Keratinocyte (primary cell): ENCODE data around the gene MIGA2. TPM values are rescaled to one million over a fixed set of nuclear protein-coding genes. Genes with fewer than 3 reads are reported as not detected.

Experiments
- DNase-seq: peaks from one replicate; pipeline ENCODE4 v3.0.0-alpha.2; 2011; ENCODE audit warnings: low read depth, missing footprints, low spot score
- FAIRE-seq: peaks from 2 replicates; lab custom pipeline; 2011; peaks lifted over from hg19 to GRCh38; lab: Jason Lieb, UNC
- H2AFZ ChIP-seq: 2 replicates; pipeline ENCODE4 v1.6.0; 2012; ENCODE audit warnings: low read length, control low read depth, inconsistent platforms; ENCODE audit not compliant: control insufficient read depth
- H3K27ac ChIP-seq: 2 replicates; pipeline ENCODE4 v1.5.1; 2011; ENCODE audit warnings: low read length; ENCODE audit not compliant: control insufficient read depth, insufficient read depth
- H3K27me3 ChIP-seq: 3 replicates; pipeline ENCODE4 v1.6.0; 2011; ENCODE audit warnings: low read length; ENCODE audit not compliant: control insufficient read depth, insufficient read depth; ENCODE audit errors: extremely low read depth
- H3K36me3 ChIP-seq, 2 experiments: 2 replicates in 1 of 2; 3 replicates in 1 of 2; pipeline ENCODE4 v1.5.1; 2011; ENCODE audit warnings: low read length in 2 of 2, mild to moderate bottlenecking in 1 of 2; ENCODE audit not compliant: control insufficient read depth in 2 of 2, insufficient read depth in 2 of 2; ENCODE audit errors: extremely low read depth in 1 of 2
- H3K4me1 ChIP-seq: 3 replicates; pipeline ENCODE4 v1.5.1; 2011; ENCODE audit warnings: low read length; ENCODE audit not compliant: control insufficient read depth, insufficient read depth; ENCODE audit errors: extremely low read depth
- H3K4me2 ChIP-seq: 3 replicates; pipeline ENCODE4 v1.6.0; 2011; ENCODE audit warnings: low read depth, low read length; ENCODE audit not compliant: control insufficient read depth, insufficient read depth; ENCODE audit errors: extremely low read depth
- H3K4me3 ChIP-seq, 3 experiments: fragments of 200-600 bp in 1 of 3; sonication (generic) in 1 of 3; 2 replicates in 2 of 3; 3 replicates in 1 of 3; pipeline ENCODE4 v1.5.1; 2011 to 2016; ENCODE audit warnings: low read length in 3 of 3, mild to moderate bottlenecking in 3 of 3, control low read depth in 2 of 3, inconsistent platforms in 1 of 3, low read depth in 1 of 3, mixed read lengths in 1 of 3, mixed run types in 1 of 3, moderate library complexity in 1 of 3; ENCODE audit not compliant: control insufficient read depth in 2 of 3, insufficient read depth in 2 of 3; ENCODE audit errors: extremely low read depth in 1 of 3
- H3K79me2 ChIP-seq: 2 replicates; pipeline ENCODE4 v1.6.0; 2012; ENCODE audit warnings: low read length; ENCODE audit not compliant: control insufficient read depth, insufficient read depth
- H3K9ac ChIP-seq: 3 replicates; pipeline ENCODE4 v1.6.0; 2011; ENCODE audit warnings: low read length; ENCODE audit not compliant: control insufficient read depth, insufficient read depth; ENCODE audit errors: extremely low read depth
- H3K9me1 ChIP-seq: 3 replicates; pipeline ENCODE4 v1.6.0; 2011; ENCODE audit warnings: low read length; ENCODE audit not compliant: control insufficient read depth, insufficient read depth; ENCODE audit errors: extremely low read depth
- H3K9me3 ChIP-seq: 2 replicates; pipeline ENCODE4 v1.5.1; 2012; ENCODE audit warnings: low read depth, low read length; ENCODE audit not compliant: control insufficient read depth
- H4K20me1 ChIP-seq: 3 replicates; pipeline ENCODE4 v1.6.0; 2011; ENCODE audit warnings: low read length; ENCODE audit not compliant: control insufficient read depth, insufficient read depth; ENCODE audit errors: extremely low read depth
- EZH2 ChIP-seq: IDR thresholded peaks from one replicate; pipeline ENCODE4 v1.6.1; 2012; ENCODE audit warnings: inconsistent platforms, mild to moderate bottlenecking, low read length, moderate library complexity
- dilution Hi-C: fragments of 300-500 bp; cut with MboI; formaldehyde crosslinking; loops from one replicate; pipeline ENCODE4 v1.7.0; 2020; ENCODE audit warnings: low sequenced_read_pairs; ENCODE audit not compliant: extremely low pct_ligation_motif_present
- polyA plus RNA-seq, 5 experiments: library from polyadenylated mRNA; depleted of rRNA in 3 of 5; stranded (reverse) in 3 of 5; stranded (forward) in 1 of 5; unstranded in 1 of 5; fragments of >200 nt; gene quantifications; 1 replicate in 1 of 5; 2 replicates in 3 of 5; 3 replicates in 1 of 5; pipeline versions ENCODE4 v1.2.1 to v1.2.3, GENCODE V29; 2011 to 2012; ENCODE audit warnings: missing spikeins in 2 of 5, low read depth in 1 of 5, low replicate concordance in 1 of 5
- TF ChIP-seq, protein P1 (sequence below), 3 experiments: IDR thresholded peaks in 1 of 3; conservative IDR thresholded peaks in 1 of 3; optimal IDR thresholded peaks in 1 of 3; 2 replicates in 2 of 3; 3 replicates in 1 of 3; pipeline versions ENCODE3 to v1.5.1; 2011; ENCODE audit warnings: low read length in 3 of 3, mild to moderate bottlenecking in 3 of 3, moderate library complexity in 2 of 3, control low read depth in 1 of 3, inconsistent platforms in 1 of 3; ENCODE audit not compliant: insufficient read depth in 2 of 3; ENCODE audit errors: extremely low read depth in 1 of 3

Gene MIGA2
- polyA plus RNA-seq, 1 donor (not counting 4 experiments of a cell fraction or from before 2014, with no cell fraction given) = 8.5 TPM

DNA sequence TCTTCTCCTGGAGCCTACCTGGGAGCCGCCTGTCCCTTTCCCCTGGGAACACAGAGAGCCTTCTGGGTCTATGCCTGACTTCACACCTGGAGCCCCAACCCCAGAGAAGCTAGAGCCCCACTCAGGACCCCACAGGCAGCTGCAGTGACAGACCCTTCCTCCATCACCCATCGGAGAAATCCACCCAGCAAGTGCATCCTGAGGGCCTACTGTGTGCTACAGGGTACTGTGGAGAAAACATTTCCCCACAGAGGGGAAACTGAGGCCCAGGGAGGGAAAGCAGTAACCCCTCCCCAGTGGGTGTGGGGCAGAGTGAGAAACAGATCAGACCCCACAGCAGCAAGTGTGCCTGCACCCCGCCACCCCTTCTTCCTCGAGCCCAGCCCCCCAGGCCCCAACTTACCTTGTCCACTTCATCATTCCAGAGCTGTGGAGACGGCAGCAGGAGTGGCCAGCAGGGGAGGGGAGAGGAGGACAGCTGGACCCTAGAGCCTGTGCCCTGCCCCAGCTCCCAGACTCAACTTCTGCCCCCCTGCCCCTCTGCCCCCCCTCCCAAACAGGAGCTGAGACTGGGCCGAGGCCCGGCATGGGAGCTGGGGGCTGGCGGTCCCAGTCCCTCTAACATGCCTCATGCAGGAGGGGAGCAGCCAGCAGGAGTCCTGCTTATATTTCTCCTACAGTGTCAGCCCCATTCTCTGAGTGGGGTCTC is 26.0 kb upstream of the MIGA2 start:
- FAIRE-seq (no peak), DNase-seq (no peak)
- Histone ChIP-seq H4K20me1 (peaks cover 3% of the 10 kb centered on the region), H3K4me3 (no peak overlapping the region), H3K79me2 (no peaks in the 10 kb centered on the region), H3K4me1 (peaks cover 5% of the 10 kb centered on the region), H3K4me2 (no peak overlapping the region), H3K9me3 (no peaks in the 10 kb centered on the region), H3K27me3 (no peaks in the 10 kb centered on the region), H3K9ac (no peak overlapping the region), H2AFZ (no peak overlapping the region), H3K27ac (no peak overlapping the region), H3K9me1 (no peaks in the 10 kb centered on the region), H3K36me3 (peaks cover 35 to 36% of the 10 kb centered on the region in 2 experiments)
- TF ChIP-seq, protein P1, sequence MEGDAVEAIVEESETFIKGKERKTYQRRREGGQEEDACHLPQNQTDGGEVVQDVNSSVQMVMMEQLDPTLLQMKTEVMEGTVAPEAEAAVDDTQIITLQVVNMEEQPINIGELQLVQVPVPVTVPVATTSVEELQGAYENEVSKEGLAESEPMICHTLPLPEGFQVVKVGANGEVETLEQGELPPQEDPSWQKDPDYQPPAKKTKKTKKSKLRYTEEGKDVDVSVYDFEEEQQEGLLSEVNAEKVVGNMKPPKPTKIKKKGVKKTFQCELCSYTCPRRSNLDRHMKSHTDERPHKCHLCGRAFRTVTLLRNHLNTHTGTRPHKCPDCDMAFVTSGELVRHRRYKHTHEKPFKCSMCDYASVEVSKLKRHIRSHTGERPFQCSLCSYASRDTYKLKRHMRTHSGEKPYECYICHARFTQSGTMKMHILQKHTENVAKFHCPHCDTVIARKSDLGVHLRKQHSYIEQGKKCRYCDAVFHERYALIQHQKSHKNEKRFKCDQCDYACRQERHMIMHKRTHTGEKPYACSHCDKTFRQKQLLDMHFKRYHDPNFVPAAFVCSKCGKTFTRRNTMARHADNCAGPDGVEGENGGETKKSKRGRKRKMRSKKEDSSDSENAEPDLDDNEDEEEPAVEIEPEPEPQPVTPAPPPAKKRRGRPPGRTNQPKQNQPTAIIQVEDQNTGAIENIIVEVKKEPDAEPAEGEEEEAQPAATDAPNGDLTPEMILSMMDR (optimal IDR thresholded peaks at IDR 0.05 in 1 of 3, IDR thresholded peaks at IDR 0.05 in 1 of 3, conservative IDR thresholded peaks at IDR 0.05 in 1 of 3; ENCODE audit: extremely low read depth in 1 of 3, insufficient read depth in 2 of 3, low read length in 3 of 3) = no peak
- TF ChIP-seq EZH2 = no peak
- dilution Hi-C loops = no loop called here

DNA sequence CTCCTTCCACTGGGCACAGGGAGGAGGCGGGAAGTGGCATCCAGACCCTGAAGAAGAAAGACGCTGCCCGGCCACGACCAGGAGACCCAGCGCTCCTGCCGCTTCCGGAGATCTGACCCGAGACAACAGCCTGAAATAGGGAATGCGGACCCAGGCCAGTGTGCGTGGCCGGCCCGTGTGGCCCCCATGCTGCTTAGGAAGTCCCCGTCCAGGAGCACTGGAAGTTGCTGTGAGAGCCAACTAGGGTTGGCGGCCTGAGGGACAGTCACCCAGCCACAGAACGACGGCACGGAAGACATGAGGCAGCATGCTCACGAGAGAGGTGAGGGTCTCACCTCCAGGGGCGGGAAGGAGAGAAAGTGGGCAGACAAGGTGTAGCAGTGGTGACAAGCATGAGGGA is 25.3 kb upstream of the MIGA2 start:
- H3K79me2 ChIP-seq = no peaks in the 10 kb centered on the region
- no peak overlapping the region for H3K4me2 ChIP-seq
- no peak for TF ChIP-seq EZH2
- peaks cover 5% of the 10 kb centered on the region for H3K4me1 ChIP-seq
- H3K27ac ChIP-seq = no peak overlapping the region
- no peaks in the 10 kb centered on the region for H3K27me3 ChIP-seq
- no peak overlapping the region for H3K9ac ChIP-seq
- FAIRE-seq = no peak
- peaks cover 3% of the 10 kb centered on the region for H4K20me1 ChIP-seq
- no peaks in the 10 kb centered on the region for H3K9me1 ChIP-seq
- H3K9me3 ChIP-seq = no peaks in the 10 kb centered on the region
- H3K4me3 ChIP-seq = no peak overlapping the region
- peaks cover 30% of the 10 kb centered on the region in 2 experiments for H3K36me3 ChIP-seq
- DNase-seq = no peak
- dilution Hi-C loops = no loop called here
- H2AFZ ChIP-seq = no peak overlapping the region
